B cell (primary cell): ENCODE results near the gene RPL32. TPM values are rescaled to one million over a fixed set of nuclear protein-coding genes. Genes with fewer than 3 reads are reported as not detected.

Experiments used
- ATAC-seq: fragments of 200-7000 bp; cut with Tn5 transposase; one replicate; pipeline ENCODE4 v1.10.0; 2021; ENCODE audit warnings: low read depth, mild to moderate bottlenecking, moderate number of reproducible peaks, moderate library complexity
- CTCF ChIA-PET: fragments of 350-600 bp; sonication (Branson Sonifier 250); formaldehyde crosslinking; loops from one replicate; lab custom pipeline; 2021; ENCODE audit warnings: antibody characterized with exemption, inconsistent platforms; lab: Charles Lee
- POLR2A ChIA-PET: fragments of 350-600 bp; sonication (Branson Sonifier 250); formaldehyde crosslinking; loops from one replicate; lab custom pipeline; 2021; ENCODE audit warnings: antibody characterized with exemption; lab: Charles Lee
- DNase-seq: peaks from one replicate; pipeline ENCODE4 v3.0.0; 2013
- H2AFZ ChIP-seq: 2 replicates; pipeline ENCODE4 v1.6.1; 2012; ENCODE audit warnings: mild to moderate bottlenecking, low read depth, low read length; ENCODE audit not compliant: insufficient read depth, poor library complexity, severe bottlenecking
- H3K27ac ChIP-seq, 2 donors: 1 replicate in 1 of 2; 2 replicates in 1 of 2; pipeline ENCODE4 v1.5.1; 2012 to 2013; ENCODE audit warnings: low read length in 2 of 2, mild to moderate bottlenecking in 2 of 2, moderate library complexity in 1 of 2
- H3K27me3 ChIP-seq, 4 experiments: fragments of 200-600 bp in 1 of 4; sonication (generic) in 1 of 4; replicated peaks in 1 of 4; 1 replicate in 2 of 4; 2 replicates in 2 of 4; pipeline versions ENCODE4 v1.6.1 to v1.7.0; 2013 to 2016; ENCODE audit warnings: low read length in 3 of 4, mild to moderate bottlenecking in 2 of 4, mixed read lengths in 1 of 4, moderate library complexity in 1 of 4; ENCODE audit not compliant: insufficient read depth in 4 of 4, control insufficient read depth in 3 of 4; ENCODE audit errors: control extremely low read depth in 1 of 4
- H3K36me3 ChIP-seq, 2 experiments: replicated peaks in 1 of 2; 1 replicate in 1 of 2; 2 replicates in 1 of 2; pipeline versions ENCODE4 v1.6.1 to v1.7.1; 2013; ENCODE audit warnings: low read length in 1 of 2; ENCODE audit not compliant: insufficient read depth in 2 of 2, control insufficient read depth in 1 of 2; ENCODE audit errors: control extremely low read depth in 1 of 2, extremely low read depth in 1 of 2
- H3K4me1 ChIP-seq, 2 donors: fragments of 200-600 bp in 1 of 2; sonication (generic) in 1 of 2; 1 replicate in 1 of 2; 2 replicates in 1 of 2; pipeline versions ENCODE4 v1.5.1 to v1.6.1; 2013 to 2017; ENCODE audit warnings: low read length in 2 of 2; ENCODE audit not compliant: control insufficient read depth in 2 of 2, insufficient read depth in 2 of 2
- H3K4me2 ChIP-seq: replicated peaks from 2 replicates; pipeline ENCODE3; 2012; ENCODE audit warnings: mild to moderate bottlenecking, low read depth, low read length; ENCODE audit not compliant: poor library complexity, severe bottlenecking
- H3K4me3 ChIP-seq, 5 experiments: fragments of 200-600 bp in 1 of 5; sonication (generic) in 1 of 5; 1 replicate in 3 of 5; 2 replicates in 2 of 5; pipeline versions ENCODE4 v1.5.1 to v1.7.0; 2011 to 2016; ENCODE audit warnings: low read length in 4 of 5, mild to moderate bottlenecking in 4 of 5, low read depth in 2 of 5, control low read depth in 1 of 5, moderate library complexity in 1 of 5; ENCODE audit not compliant: insufficient read depth in 1 of 5; ENCODE audit errors: control extremely low read depth in 1 of 5, extremely low read depth in 1 of 5
- H3K79me2 ChIP-seq: fragments of 200-600 bp; sonication (generic); one replicate; pipeline ENCODE4 v1.6.0; 2016; ENCODE audit warnings: low read length; ENCODE audit not compliant: control insufficient read depth, insufficient read depth
- H3K9ac ChIP-seq: fragments of 200-600 bp; sonication (generic); 2 replicates; pipeline ENCODE4 v1.6.1; 2017; ENCODE audit warnings: mild to moderate bottlenecking, low read length, moderate library complexity
- H3K9me3 ChIP-seq, 3 donors: one replicate each; pipeline versions ENCODE4 v1.6.1 to v1.7.1; 2013; ENCODE audit warnings: low read length in 2 of 3; ENCODE audit not compliant: control insufficient read depth in 2 of 3, insufficient read depth in 1 of 3; ENCODE audit errors: control extremely low read depth in 1 of 3
- H4K20me1 ChIP-seq: 2 replicates; pipeline ENCODE4 v1.6.0; 2012; ENCODE audit warnings: mild to moderate bottlenecking, low read length; ENCODE audit not compliant: insufficient read depth, control insufficient read depth, poor library complexity, severe bottlenecking
- H3K27ac Mint-ChIP-seq: one replicate; pipeline ENCODE4 v1.8.0; 2021; ENCODE audit warnings: mixed read lengths
- H3K27me3 Mint-ChIP-seq: one replicate; pipeline ENCODE4 v1.8.0; 2021; ENCODE audit warnings: mixed read lengths
- H3K4me1 Mint-ChIP-seq: one replicate; pipeline ENCODE4 v1.8.0; 2021; ENCODE audit warnings: mixed read lengths
- H3K4me3 Mint-ChIP-seq: one replicate; pipeline ENCODE4 v1.8.0; 2021; ENCODE audit warnings: mixed read lengths
- H3K9me3 Mint-ChIP-seq: one replicate; pipeline ENCODE4 v1.8.0; 2022; ENCODE audit warnings: mixed read lengths; ENCODE audit not compliant: insufficient read depth
- EZH2 ChIP-seq: IDR thresholded peaks from 2 replicates; pipeline ENCODE4 v1.6.1; 2012; ENCODE audit warnings: borderline replicate concordance, low read depth, mild to moderate bottlenecking, moderate library complexity, low read length; ENCODE audit not compliant: insufficient read depth, poor library complexity, severe bottlenecking
- WGBS: methylation state at CpG from one replicate; pipeline ENCODE4 v1.1.5; 2013; ENCODE audit warnings: missing lambda C conversion rate; ENCODE audit not compliant: insufficient coverage; 5-methylcytosine and 5-hydroxymethylcytosine counted together
- intact Hi-C: fragments of 100-400 bp; cut with micrococcal nuclease; formaldehyde crosslinking; loops from one replicate; pipeline ENCODE4 v1.10.0; 2022
- polyA plus RNA-seq: library from polyadenylated mRNA; depleted of rRNA; stranded (reverse); fragments of >200 nt; gene quantifications from 2 replicates; pipeline ENCODE4 v1.2.3, GENCODE V29; 2012
- total RNA-seq, 2 donors: library from RNA; stranded (reverse); fragments of 120-200 nt in 1 of 2; gene quantifications; 1 replicate in 1 of 2; 2 replicates in 1 of 2; pipeline versions ENCODE4 v1.2.3 to v1.2.4, GENCODE V29; 2013 to 2022
- TF ChIP-seq, protein P1 (sequence below): fragments of 200-600 bp; IDR thresholded peaks from one replicate; pipeline ENCODE4 v1.8.0; 2022; ENCODE audit warnings: antibody characterized with exemption, mild to moderate bottlenecking

The RPL32 gene
- total and polyA plus RNA-seq, 2 donors (not counting 1 experiment from before 2014, with no cell fraction given): 2,160 to 2,756 TPM

DNA sequence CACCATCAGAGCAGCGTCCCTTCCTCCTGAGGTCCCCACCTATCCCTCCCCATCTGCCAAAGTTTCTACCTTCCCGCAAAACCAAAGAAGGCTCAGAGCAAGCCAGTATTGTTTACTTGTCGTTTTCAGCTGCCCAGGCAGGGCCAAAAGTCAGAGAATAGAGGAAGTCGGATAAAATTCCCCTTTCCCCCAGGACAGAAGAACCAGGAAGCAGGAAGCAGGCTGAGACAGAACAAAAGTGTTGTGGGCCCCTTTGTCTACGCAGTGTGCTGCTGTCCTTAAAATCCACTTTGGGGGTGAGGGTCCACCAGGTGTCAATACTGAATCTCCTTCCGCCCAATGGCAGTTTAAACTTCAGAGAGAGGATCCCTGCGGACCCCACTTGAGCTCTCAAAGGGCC, 18.5 kb upstream of the RPL32 start:
- ChIA-PET POLR2A (no interaction called here), CTCF (no interaction called here)
- DNase-seq: no peak

DNA sequence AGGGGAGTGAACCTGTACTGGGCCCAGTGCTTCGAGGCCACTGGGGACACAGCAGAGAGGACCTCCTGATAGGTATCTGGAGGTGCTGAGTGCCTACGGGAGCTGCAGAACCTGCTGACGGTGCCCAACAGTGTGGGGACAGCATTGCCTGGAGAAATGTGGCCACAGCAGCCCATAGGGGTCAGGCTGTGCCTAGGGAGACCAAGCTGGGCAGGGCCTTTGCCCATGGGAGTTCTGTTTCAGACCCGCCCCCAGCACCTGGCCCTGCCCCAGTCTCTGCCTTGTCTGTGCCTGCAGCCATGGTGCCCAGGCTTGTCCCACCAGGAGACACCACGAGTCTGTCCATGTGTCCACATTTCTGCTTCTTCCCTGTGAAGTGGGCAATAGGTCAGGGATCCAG, 15.3 kb upstream of the RPL32 start:
- no peak overlapping the region for H2AFZ ChIP-seq
- no peaks in the 10 kb centered on the region for H4K20me1 ChIP-seq
- Mint-ChIP-seq H3K27ac (no peak overlapping the region), H3K9me3 (no peaks in the 10 kb centered on the region), H3K27me3 (peaks cover 36% of the 10 kb centered on the region), H3K4me1 (no peaks in the 10 kb centered on the region), H3K4me3 (no peak overlapping the region)
- H3K9me3 ChIP-seq: no peaks in the 10 kb centered on the region
- 89% methylated on average over 5 of the region's 5 CpGs for WGBS
- no peak overlapping the region for H3K4me3 ChIP-seq
- no peaks in the 10 kb centered on the region for H3K79me2 ChIP-seq
- peaks cover 0 to 26% (median 3%) of the 10 kb centered on the region in 4 experiments for H3K27me3 ChIP-seq
- ATAC-seq (no peak), DNase-seq (no peak)
- H3K27ac ChIP-seq: no peak overlapping the region
- TF ChIP-seq, protein P1, sequence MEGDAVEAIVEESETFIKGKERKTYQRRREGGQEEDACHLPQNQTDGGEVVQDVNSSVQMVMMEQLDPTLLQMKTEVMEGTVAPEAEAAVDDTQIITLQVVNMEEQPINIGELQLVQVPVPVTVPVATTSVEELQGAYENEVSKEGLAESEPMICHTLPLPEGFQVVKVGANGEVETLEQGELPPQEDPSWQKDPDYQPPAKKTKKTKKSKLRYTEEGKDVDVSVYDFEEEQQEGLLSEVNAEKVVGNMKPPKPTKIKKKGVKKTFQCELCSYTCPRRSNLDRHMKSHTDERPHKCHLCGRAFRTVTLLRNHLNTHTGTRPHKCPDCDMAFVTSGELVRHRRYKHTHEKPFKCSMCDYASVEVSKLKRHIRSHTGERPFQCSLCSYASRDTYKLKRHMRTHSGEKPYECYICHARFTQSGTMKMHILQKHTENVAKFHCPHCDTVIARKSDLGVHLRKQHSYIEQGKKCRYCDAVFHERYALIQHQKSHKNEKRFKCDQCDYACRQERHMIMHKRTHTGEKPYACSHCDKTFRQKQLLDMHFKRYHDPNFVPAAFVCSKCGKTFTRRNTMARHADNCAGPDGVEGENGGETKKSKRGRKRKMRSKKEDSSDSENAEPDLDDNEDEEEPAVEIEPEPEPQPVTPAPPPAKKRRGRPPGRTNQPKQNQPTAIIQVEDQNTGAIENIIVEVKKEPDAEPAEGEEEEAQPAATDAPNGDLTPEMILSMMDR: no peak
- TF ChIP-seq EZH2: no peak
- CTCF ChIA-PET: no interaction called here
- POLR2A ChIA-PET: no interaction called here
- H3K9ac ChIP-seq: no peak overlapping the region
- H3K36me3 ChIP-seq: no peaks in the 10 kb centered on the region
- no peak overlapping the region for H3K4me2 ChIP-seq
- H3K4me1 ChIP-seq: no peaks in the 10 kb centered on the region
- intact Hi-C loops: no loop called here

More for the DNA sequence above, 18.5 kb upstream of the RPL32 start:
- Histone ChIP-seq H3K4me3 (no peak overlapping the region), H3K4me2 (no peak overlapping the region), H3K36me3 (no peaks in the 10 kb centered on the region), H2AFZ (no peak overlapping the region), H3K27ac (no peak overlapping the region), H3K9me3 (peaks cover 0 to 12% (median 0%) of the 10 kb centered on the region in 3 donors), H3K27me3 (peaks cover 0 to 17% (median 3%) of the 10 kb centered on the region in 4 experiments), H3K79me2 (no peaks in the 10 kb centered on the region), H4K20me1 (no peaks in the 10 kb centered on the region), H3K9ac (no peak overlapping the region), H3K4me1 (no peaks in the 10 kb centered on the region)
- intact Hi-C loops: no loop called here
- Mint-ChIP-seq H3K27ac (no peak overlapping the region), H3K27me3 (peaks cover 23% of the 10 kb centered on the region), H3K4me3 (no peak overlapping the region), H3K9me3 (no peaks in the 10 kb centered on the region), H3K4me1 (no peaks in the 10 kb centered on the region)
- TF ChIP-seq, protein P1: no peak
- TF ChIP-seq EZH2: no peak
- 97% methylated on average over 5 of the region's 7 CpGs for WGBS
- no peak for ATAC-seq
